GM12874 (cell line): ENCODE data around the gene PRKCA.

ENCODE experiments used
- CTCF ChIP-seq: IDR thresholded peaks from 2 replicates; pipeline ENCODE4 v1.5.1; 2011; ENCODE audit warnings: low read depth, mild to moderate bottlenecking, control low read depth, low read length, moderate library complexity; ENCODE audit not compliant: insufficient read depth

PRKCA gene

GRCh38 chr17:66649818-66650543 lies 347.6 kb downstream of the PRKCA start:
- TF ChIP-seq CTCF, result no peak

GRCh38 chr17:66650544-66650877 lies 348.1 kb downstream of the PRKCA start:
- no peak for TF ChIP-seq CTCF

GRCh38 chr17:66652840-66653507 lies 350.6 kb downstream of the PRKCA start:
- TF ChIP-seq CTCF, result no peak

- TF ChIP-seq CTCF, result no peak
These were observed 351.8 kb downstream of the PRKCA start for GRCh38 chr17:66654106-66654740.

- no peak for TF ChIP-seq CTCF
These were observed 352.4 kb downstream of the PRKCA start for GRCh38 chr17:66654764-66655163.

GRCh38 chr17:66655461-66655860 lies 353.0 kb downstream of the PRKCA start:
- no peak for TF ChIP-seq CTCF

- no peak for TF ChIP-seq CTCF
These were observed 353.4 kb downstream of the PRKCA start for GRCh38 chr17:66655861-66656260.
